ENCODE measurements around the gene PDCD2.
"Not testable (repeated sequence)": the region's sequence is repeated elsewhere in the genome, so short reads cannot be mapped to it uniquely, and the experiment has no call there.

PDCD2 gene

GRCh38 chr6:170536671-170537070 lies 47.8 kb downstream of the PDCD2 start:
- H3K4me1 ChIP-seq (ENCODE audit: control insufficient read depth, insufficient read depth, low read length) = no peaks in the 10 kb centered on the region
- H3K36me3 ChIP-seq (ENCODE audit: control insufficient read depth, insufficient read depth, low read length) = peaks cover 28% of the 10 kb centered on the region
- no peak overlapping the region for H3K27ac ChIP-seq (ENCODE audit: low read depth, low read length)
- H3K27me3 ChIP-seq (ENCODE audit: control insufficient read depth, insufficient read depth, low read length) = no peaks in the 10 kb centered on the region
- H3K4me3 ChIP-seq (ENCODE audit: low read length) = no peak overlapping the region
- H3K9ac ChIP-seq (ENCODE audit: low read length) = no peak overlapping the region

DNA sequence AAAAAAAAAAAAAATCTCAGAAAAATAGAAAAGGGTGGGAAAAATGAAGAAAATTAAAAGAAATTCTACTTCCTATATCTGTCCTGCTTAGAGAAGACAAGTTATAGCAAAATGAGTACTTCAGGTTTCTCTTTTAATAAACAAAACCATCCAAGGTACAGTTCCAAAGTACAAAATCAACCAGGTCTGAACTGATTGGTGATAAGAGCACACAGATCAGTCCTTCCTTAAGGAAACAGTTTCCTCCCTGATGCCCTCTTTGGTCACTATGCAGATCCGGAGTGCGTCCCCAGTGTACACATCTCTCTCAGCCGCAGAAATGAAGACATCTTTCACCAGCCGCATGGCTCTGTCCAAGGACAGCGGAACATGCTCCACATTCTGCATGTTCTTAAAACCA lies 49.4 kb downstream of the PDCD2 start:
- Histone ChIP-seq H3K27ac (ENCODE audit: low read depth, low read length) (no peak overlapping the region), H3K27me3 (ENCODE audit: control insufficient read depth, insufficient read depth, low read length) (no peaks in the 10 kb centered on the region), H3K4me3 (ENCODE audit: low read length) (no peak overlapping the region), H3K4me1 (ENCODE audit: control insufficient read depth, insufficient read depth, low read length) (no peaks in the 10 kb centered on the region), H3K36me3 (ENCODE audit: control insufficient read depth, insufficient read depth, low read length) (peaks cover 24% of the 10 kb centered on the region), H3K9ac (ENCODE audit: low read length) (no peak overlapping the region)

DNA sequence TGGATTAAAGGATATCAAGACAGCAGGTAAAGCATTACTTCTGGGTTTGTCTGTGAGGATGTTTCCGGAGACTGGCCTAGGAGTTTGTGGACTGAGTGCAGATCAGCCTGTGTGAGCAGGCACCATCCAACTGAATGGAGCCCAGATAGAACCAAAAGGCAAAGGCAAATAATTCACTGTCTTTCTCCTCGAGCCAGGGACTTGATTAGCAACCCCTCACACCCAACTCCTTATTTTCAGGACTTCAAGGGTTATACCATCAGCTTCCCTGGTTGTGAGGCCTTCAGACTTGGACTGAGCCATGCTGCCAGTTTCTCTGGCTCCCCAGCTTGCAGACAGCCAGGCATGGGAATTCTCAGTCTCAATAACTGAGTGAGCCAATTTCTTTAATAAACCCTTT lies 50.6 kb downstream of the PDCD2 start:
- Histone ChIP-seq H3K27me3 (ENCODE audit: control insufficient read depth, insufficient read depth, low read length) (no peaks in the 10 kb centered on the region), H3K4me1 (ENCODE audit: control insufficient read depth, insufficient read depth, low read length) (no peaks in the 10 kb centered on the region), H3K27ac (ENCODE audit: low read depth, low read length) (no peak overlapping the region), H3K4me3 (ENCODE audit: low read length) (no peak overlapping the region), H3K9ac (ENCODE audit: low read length) (no peak overlapping the region), H3K36me3 (ENCODE audit: control insufficient read depth, insufficient read depth, low read length) (peaks cover 23% of the 10 kb centered on the region)

DNA sequence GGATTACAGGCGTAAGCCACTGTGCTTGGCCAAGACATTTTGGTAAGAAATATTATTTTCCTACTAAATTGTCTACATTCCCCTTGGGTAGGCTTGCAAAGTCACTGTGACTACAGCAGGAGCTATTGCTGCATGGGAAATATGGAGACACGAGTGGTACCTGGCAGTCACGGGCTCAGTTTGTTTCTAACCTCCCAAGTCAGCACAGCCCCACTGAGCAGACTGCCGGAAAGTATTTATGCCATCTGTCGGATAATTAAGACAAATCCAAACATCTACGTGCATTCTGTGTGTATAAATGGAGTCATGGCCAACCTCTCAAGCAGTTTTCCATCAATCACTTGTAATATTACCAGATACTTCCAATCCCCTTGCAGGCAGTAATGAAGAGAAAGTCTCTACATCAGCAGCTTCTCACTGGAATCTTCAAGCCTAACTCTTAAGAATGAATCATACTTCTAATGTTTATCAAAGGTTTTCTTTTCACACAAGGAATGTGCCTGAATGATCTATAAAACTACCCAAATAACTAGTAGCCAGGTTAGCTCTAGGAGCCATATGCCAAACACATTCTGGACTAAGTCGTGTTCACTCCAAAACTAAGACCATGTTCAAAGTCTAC lies 51.5 kb downstream of the PDCD2 start:
- H3K4me3 ChIP-seq (ENCODE audit: low read length) = no peak overlapping the region
- H3K27ac ChIP-seq (ENCODE audit: low read depth, low read length) = no peak overlapping the region
- no peak overlapping the region for H3K9ac ChIP-seq (ENCODE audit: low read length)
- H3K36me3 ChIP-seq (ENCODE audit: control insufficient read depth, insufficient read depth, low read length) = peaks cover 21% of the 10 kb centered on the region
- no peaks in the 10 kb centered on the region for H3K27me3 ChIP-seq (ENCODE audit: control insufficient read depth, insufficient read depth, low read length)
- H3K4me1 ChIP-seq (ENCODE audit: control insufficient read depth, insufficient read depth, low read length) = no peaks in the 10 kb centered on the region

DNA sequence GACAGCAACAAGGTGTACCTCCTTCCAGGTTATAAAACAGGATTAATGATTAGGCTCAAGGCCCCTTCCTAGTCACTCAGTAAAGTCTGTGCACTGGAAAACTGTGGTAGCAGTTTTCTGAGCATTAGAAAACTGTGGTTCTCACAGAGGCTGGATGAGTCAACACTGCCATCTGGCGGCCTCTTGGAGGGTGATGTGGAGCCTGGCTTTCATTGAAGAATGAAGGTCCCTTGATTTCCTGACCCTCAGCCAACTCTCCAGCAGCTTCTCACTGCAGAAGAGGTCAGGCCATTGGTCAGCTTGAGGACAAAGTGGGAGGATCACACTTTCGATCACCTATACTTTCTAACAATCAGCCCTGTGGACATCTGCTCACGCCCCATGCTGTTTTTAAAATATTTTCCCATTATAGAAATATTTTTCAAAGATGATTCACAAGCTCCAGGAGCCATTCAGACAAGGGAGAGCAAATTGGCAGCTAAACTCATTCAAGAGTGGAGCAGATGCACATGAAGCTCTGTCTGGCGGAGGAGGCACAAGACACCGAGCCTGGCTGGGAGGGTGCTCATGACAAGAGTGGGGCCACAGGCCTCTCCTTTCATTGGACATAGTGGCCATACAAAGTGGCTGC lies 54.5 kb downstream of the PDCD2 start:
- H3K9ac ChIP-seq (ENCODE audit: low read length) = no peak overlapping the region
- H3K27me3 ChIP-seq (ENCODE audit: control insufficient read depth, insufficient read depth, low read length) = no peaks in the 10 kb centered on the region
- no peak overlapping the region for H3K4me3 ChIP-seq (ENCODE audit: low read length)
- H3K4me1 ChIP-seq (ENCODE audit: control insufficient read depth, insufficient read depth, low read length) = no peaks in the 10 kb centered on the region
- H3K27ac ChIP-seq (ENCODE audit: low read depth, low read length) = no peak overlapping the region
- H3K36me3 ChIP-seq (ENCODE audit: control insufficient read depth, insufficient read depth, low read length) = peaks cover 5% of the 10 kb centered on the region

DNA sequence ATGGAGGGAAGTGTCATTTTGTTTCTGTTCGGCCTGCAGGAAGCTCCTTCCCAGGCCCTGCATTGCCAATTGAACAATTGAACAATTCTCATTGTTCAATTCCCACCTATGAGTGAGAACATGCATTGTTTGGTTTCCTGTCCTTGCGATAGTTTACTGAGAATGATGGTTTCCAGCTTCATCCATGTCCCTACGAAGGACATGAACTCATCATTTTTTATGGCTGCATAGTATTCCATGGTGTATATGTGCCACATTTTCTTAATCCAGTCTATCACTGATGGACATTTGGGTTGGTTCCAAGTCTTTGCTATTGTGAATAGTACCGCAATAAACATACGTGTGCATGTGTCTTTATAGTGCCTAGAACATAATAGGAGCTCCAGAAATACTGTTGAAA lies 56.4 kb downstream of the PDCD2 start:
- not testable (repeated sequence) for H3K4me3 ChIP-seq (ENCODE audit: low read length); H3K27ac ChIP-seq (ENCODE audit: low read depth, low read length); H3K4me1 ChIP-seq (ENCODE audit: control insufficient read depth, insufficient read depth, low read length); H3K36me3 ChIP-seq (ENCODE audit: control insufficient read depth, insufficient read depth, low read length); H3K9ac ChIP-seq (ENCODE audit: low read length); H3K27me3 ChIP-seq (ENCODE audit: control insufficient read depth, insufficient read depth, low read length)

GRCh38 chr6:170525795-170526194 lies 58.6 kb downstream of the PDCD2 start:
- H3K9ac ChIP-seq (ENCODE audit: low read length) = no peak overlapping the region

More at GRCh38 chr6:170525795-170526194, 58.6 kb downstream of the PDCD2 start:
- H3K36me3 ChIP-seq (ENCODE audit: control insufficient read depth, insufficient read depth, low read length) = no peaks in the 10 kb centered on the region
- H3K27me3 ChIP-seq (ENCODE audit: control insufficient read depth, insufficient read depth, low read length) = no peaks in the 10 kb centered on the region
- H3K27ac ChIP-seq (ENCODE audit: low read depth, low read length) = no peak overlapping the region
- H3K4me1 ChIP-seq (ENCODE audit: control insufficient read depth, insufficient read depth, low read length) = no peaks in the 10 kb centered on the region
- H3K4me3 ChIP-seq (ENCODE audit: low read length) = no peak overlapping the region
